NCI-H128 (cell line): ENCODE measurements around the gene MANBA.
A peak's percentile ranks its signal among the peaks of the same experiment; 100 is the strongest.

Experiments
- DNase-seq: peaks from one replicate; lab custom pipeline; 2025; ENCODE audit not compliant: unreplicated experiment; lab: John Stamatoyannopoulos, UW

MANBA gene

GRCh38 chr4:102760645-102761295 lies at the start of gene MANBA:
MANBA (minus strand) TSS chr4:102760968; CDS start chr4:102760894, 74 bp downstream.
- peak; percentile 32 for DNase-seq

- no peak for DNase-seq
Observed at GRCh38 chr4:102809691-102810090, 48.9 kb upstream of the MANBA start.

- no peak for DNase-seq
Observed at GRCh38 chr4:102809190-102809589, 48.4 kb upstream of the MANBA start.

GRCh38 chr4:102808009-102808408 lies 47.2 kb upstream of the MANBA start:
- DNase-seq: no peak

GRCh38 chr4:102807345-102807744 lies 46.6 kb upstream of the MANBA start:
- DNase-seq: no peak

GRCh38 chr4:102799816-102800215 lies 39.0 kb upstream of the MANBA start:
- no peak for DNase-seq

GRCh38 chr4:102794999-102795398 lies 34.2 kb upstream of the MANBA start:
- no peak for DNase-seq

- no peak for DNase-seq
Observed at GRCh38 chr4:102792361-102792936, 31.7 kb upstream of the MANBA start.

GRCh38 chr4:102791318-102791835 lies 30.6 kb upstream of the MANBA start:
- no peak for DNase-seq

GRCh38 chr4:102789317-102789717 lies 28.5 kb upstream of the MANBA start:
- DNase-seq: no peak

GRCh38 chr4:102787944-102788343 lies 27.2 kb upstream of the MANBA start:
- DNase-seq: no peak

GRCh38 chr4:102787096-102787881 lies 26.5 kb upstream of the MANBA start:
- DNase-seq: no peak

GRCh38 chr4:102786279-102786678 lies 25.5 kb upstream of the MANBA start:
- no peak for DNase-seq

- no peak for DNase-seq
Observed at GRCh38 chr4:102783006-102783405, 22.2 kb upstream of the MANBA start.

- DNase-seq: no peak
Observed at GRCh38 chr4:102781570-102781969, 20.8 kb upstream of the MANBA start.

- no peak for DNase-seq
Observed at GRCh38 chr4:102780476-102781144, 19.8 kb upstream of the MANBA start.

- DNase-seq: no peak
Observed at GRCh38 chr4:102779204-102779603, 18.4 kb upstream of the MANBA start.

GRCh38 chr4:102778720-102779119 lies 18.0 kb upstream of the MANBA start:
- no peak for DNase-seq

- no peak for DNase-seq
Observed at GRCh38 chr4:102775805-102776204, 15.0 kb upstream of the MANBA start.

GRCh38 chr4:102774254-102774653 lies 13.5 kb upstream of the MANBA start:
- DNase-seq: no peak

GRCh38 chr4:102772738-102773340 lies 12.1 kb upstream of the MANBA start:
- no peak for DNase-seq
